ENCODE data around the gene KIAA1755.

- TF ChIP-seq MXI1 (conservative IDR thresholded peaks at IDR 0.05; ENCODE audit: poor library complexity, severe bottlenecking) (no peak), EP300 (conservative IDR thresholded peaks at IDR 0.05; ENCODE audit: poor library complexity, severe bottlenecking) (no peak)
- TF ChIP-seq, protein P1, sequence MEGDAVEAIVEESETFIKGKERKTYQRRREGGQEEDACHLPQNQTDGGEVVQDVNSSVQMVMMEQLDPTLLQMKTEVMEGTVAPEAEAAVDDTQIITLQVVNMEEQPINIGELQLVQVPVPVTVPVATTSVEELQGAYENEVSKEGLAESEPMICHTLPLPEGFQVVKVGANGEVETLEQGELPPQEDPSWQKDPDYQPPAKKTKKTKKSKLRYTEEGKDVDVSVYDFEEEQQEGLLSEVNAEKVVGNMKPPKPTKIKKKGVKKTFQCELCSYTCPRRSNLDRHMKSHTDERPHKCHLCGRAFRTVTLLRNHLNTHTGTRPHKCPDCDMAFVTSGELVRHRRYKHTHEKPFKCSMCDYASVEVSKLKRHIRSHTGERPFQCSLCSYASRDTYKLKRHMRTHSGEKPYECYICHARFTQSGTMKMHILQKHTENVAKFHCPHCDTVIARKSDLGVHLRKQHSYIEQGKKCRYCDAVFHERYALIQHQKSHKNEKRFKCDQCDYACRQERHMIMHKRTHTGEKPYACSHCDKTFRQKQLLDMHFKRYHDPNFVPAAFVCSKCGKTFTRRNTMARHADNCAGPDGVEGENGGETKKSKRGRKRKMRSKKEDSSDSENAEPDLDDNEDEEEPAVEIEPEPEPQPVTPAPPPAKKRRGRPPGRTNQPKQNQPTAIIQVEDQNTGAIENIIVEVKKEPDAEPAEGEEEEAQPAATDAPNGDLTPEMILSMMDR (IDR thresholded peaks at IDR 0.05; ENCODE audit: poor library complexity, severe bottlenecking), result no peak
Observed at GRCh38 chr20:38260378-38261053, at the start of gene KIAA1755.

Data from neural cell (in vitro differentiated cells).